Endothelial cell of umbilical vein (primary cell): ENCODE data around the gene MRPL41. TPM values are rescaled to one million over a fixed set of nuclear protein-coding genes. Genes with fewer than 3 reads are reported as not detected.
"Not testable (repeated sequence)": the region's sequence is repeated elsewhere in the genome, so short reads cannot be mapped to it uniquely, and the experiment has no call there.

Experiments
- BruUV-seq: library from RNA; stranded (reverse); fragments of 400-500 nt; replicated peaks from 2 replicates; lab custom pipeline; 2021; lab: Mats Ljungman, UMichigan
- CTCF ChIA-PET: fragments of 300-600, 350-600 bp; sonication (Branson Sonifier 250); formaldehyde crosslinking; loops from one replicate; lab custom pipeline; 2021; ENCODE audit warnings: antibody characterized with exemption, inconsistent platforms; lab: Charles Lee
- POLR2A ChIA-PET: fragments of 300-600, 350-600 bp; sonication (Branson Sonifier 250); formaldehyde crosslinking; loops from one replicate; lab custom pipeline; 2021; ENCODE audit warnings: antibody characterized with exemption, inconsistent platforms; lab: Charles Lee
- DNase-seq: peaks from one replicate; pipeline ENCODE4 v3.0.0-alpha.2; 2011; ENCODE audit warnings: low read depth, low spot score
- FAIRE-seq: peaks from 2 replicates; lab custom pipeline; 2011; peaks lifted over from hg19 to GRCh38; lab: Jason Lieb, UNC
- H2AFZ ChIP-seq: 2 replicates; pipeline ENCODE4 v1.6.0; 2012; ENCODE audit warnings: low read depth, low read length, control low read depth, inconsistent platforms
- H3K27ac ChIP-seq: 2 replicates; pipeline ENCODE4 v1.5.1; 2011; ENCODE audit warnings: low read depth, mild to moderate bottlenecking, control low read depth, low read length, moderate library complexity; ENCODE audit not compliant: insufficient read depth
- H3K27me3 ChIP-seq, 2 experiments: 2 replicates each; pipeline versions ENCODE4 v1.6.0 to v1.6.1; 2011; ENCODE audit warnings: low read length in 2 of 2, mixed read lengths in 1 of 2; ENCODE audit not compliant: control insufficient read depth in 2 of 2, insufficient read depth in 2 of 2
- H3K36me3 ChIP-seq, 2 experiments: 2 replicates in 1 of 2; 3 replicates in 1 of 2; pipeline ENCODE4 v1.5.1; 2011; ENCODE audit warnings: low read length in 2 of 2, mild to moderate bottlenecking in 1 of 2, moderate library complexity in 1 of 2; ENCODE audit not compliant: control insufficient read depth in 2 of 2, insufficient read depth in 2 of 2; ENCODE audit errors: extremely low read depth in 1 of 2
- H3K4me1 ChIP-seq: 3 replicates; pipeline ENCODE4 v1.5.1; 2011; ENCODE audit warnings: mild to moderate bottlenecking, low read length; ENCODE audit not compliant: control insufficient read depth, insufficient read depth; ENCODE audit errors: extremely low read depth
- H3K4me2 ChIP-seq: 2 replicates; pipeline ENCODE4 v1.6.1; 2011; ENCODE audit warnings: low read length, control low read depth, mixed read lengths; ENCODE audit not compliant: insufficient read depth
- H3K4me3 ChIP-seq, 3 experiments: fragments of 200-600 bp in 1 of 3; sonication (generic), shearing (Covaris generic) in 1 of 3; replicated peaks in 1 of 3; 2 replicates each; pipeline ENCODE4 v1.5.1; 2011 to 2016; ENCODE audit warnings: control low read depth in 3 of 3, low read length in 3 of 3, mild to moderate bottlenecking in 2 of 3, inconsistent platforms in 1 of 3, low read depth in 1 of 3, moderate library complexity in 1 of 3; ENCODE audit not compliant: insufficient read depth in 1 of 3
- H3K79me2 ChIP-seq: 2 replicates; pipeline ENCODE4 v1.6.0; 2012; ENCODE audit warnings: low read length, inconsistent platforms; ENCODE audit not compliant: control insufficient read depth, insufficient read depth
- H3K9ac ChIP-seq: replicated peaks from 2 replicates; pipeline ENCODE3; 2011; ENCODE audit warnings: low read length, control low read depth; ENCODE audit not compliant: insufficient read depth; ENCODE audit errors: extremely low read depth
- H3K9me1 ChIP-seq: replicated peaks from 3 replicates; pipeline ENCODE4 v1.6.0; 2011; ENCODE audit warnings: mild to moderate bottlenecking, low read length; ENCODE audit not compliant: control insufficient read depth, insufficient read depth; ENCODE audit errors: extremely low read depth
- H3K9me3 ChIP-seq: replicated peaks from 2 replicates; pipeline ENCODE4 v1.5.1; 2012; ENCODE audit warnings: low read length, inconsistent platforms; ENCODE audit not compliant: control insufficient read depth, insufficient read depth
- H4K20me1 ChIP-seq: replicated peaks from 2 replicates; pipeline ENCODE3; 2011; ENCODE audit warnings: mild to moderate bottlenecking, low read length; ENCODE audit not compliant: control insufficient read depth, insufficient read depth; ENCODE audit errors: extremely low read depth
- FOS ChIP-seq: IDR thresholded peaks from 2 replicates; pipeline ENCODE4 v1.6.1; 2011; ENCODE audit warnings: mild to moderate bottlenecking, low read length, moderate library complexity, borderline replicate concordance; ENCODE audit not compliant: insufficient read depth
- dilution Hi-C: fragments of 300-500 bp; cut with MboI; formaldehyde crosslinking; loops from one replicate; pipeline ENCODE4 v1.15.0; 2019; ENCODE audit warnings: low sequenced_read_pairs; ENCODE audit not compliant: extremely low pct_ligation_motif_present
- intact Hi-C: fragments of 100-400 bp; cut with micrococcal nuclease; formaldehyde crosslinking; loops from one replicate; pipeline ENCODE4 v1.10.0; 2022
- polyA plus RNA-seq, 4 experiments: library from polyadenylated mRNA; depleted of rRNA in 3 of 4; stranded (reverse) in 3 of 4; unstranded in 1 of 4; fragments of >200 nt; gene quantifications; 2 replicates each; pipeline versions ENCODE4 v1.2.1 to v1.2.3, GENCODE V29; 2011 to 2012; ENCODE audit warnings: missing spikeins in 1 of 4
- total RNA-seq: library from RNA; stranded (reverse); gene quantifications from 2 replicates; pipeline ENCODE4 v1.2.3, GENCODE V29; 2021

The MRPL41 gene
- total and polyA plus RNA-seq, 2 donors (not counting 3 experiments of a cell fraction or from before 2014, with no cell fraction given): 50.4 to 50.7 TPM

GRCh38 chr9:137535120-137535428 lies 16.6 kb upstream of the MRPL41 start:
- ChIA-PET CTCF (interaction anchor here (0.6 to 1.9 kb wide), 22 partner anchors 8 to 250 kb away, joined by 3 to 16 read pairs (median 5); partner anchors contain the start of genes DPH7, EXD3 and MRPL41), POLR2A (interaction anchor here (0.7 kb wide), 1 partner anchor 67 kb away, joined by 3 read pairs; no protein-coding TSS in a partner anchor)
- Histone ChIP-seq H3K9me1 (no peaks in the 10 kb centered on the region), H3K79me2 (no peaks in the 10 kb centered on the region), H3K9me3 (no peaks in the 10 kb centered on the region), H3K27me3 (no peaks in the 10 kb centered on the region), H3K4me1 (peaks cover 2% of the 10 kb centered on the region), H4K20me1 (no peaks in the 10 kb centered on the region), H3K36me3 (no peaks in the 10 kb centered on the region), H3K4me3 (no peak overlapping the region), H2AFZ (peak overlapping the region; percentile 87), H3K4me2 (no peak overlapping the region), H3K27ac (no peak overlapping the region), H3K9ac (no peak overlapping the region)
- dilution Hi-C loops (no loop called here), intact Hi-C loops (no loop called here)
- TF ChIP-seq FOS: no peak
- FAIRE-seq (no peak), DNase-seq (no peak)
- BruUV-seq: no TSS peak

DNA sequence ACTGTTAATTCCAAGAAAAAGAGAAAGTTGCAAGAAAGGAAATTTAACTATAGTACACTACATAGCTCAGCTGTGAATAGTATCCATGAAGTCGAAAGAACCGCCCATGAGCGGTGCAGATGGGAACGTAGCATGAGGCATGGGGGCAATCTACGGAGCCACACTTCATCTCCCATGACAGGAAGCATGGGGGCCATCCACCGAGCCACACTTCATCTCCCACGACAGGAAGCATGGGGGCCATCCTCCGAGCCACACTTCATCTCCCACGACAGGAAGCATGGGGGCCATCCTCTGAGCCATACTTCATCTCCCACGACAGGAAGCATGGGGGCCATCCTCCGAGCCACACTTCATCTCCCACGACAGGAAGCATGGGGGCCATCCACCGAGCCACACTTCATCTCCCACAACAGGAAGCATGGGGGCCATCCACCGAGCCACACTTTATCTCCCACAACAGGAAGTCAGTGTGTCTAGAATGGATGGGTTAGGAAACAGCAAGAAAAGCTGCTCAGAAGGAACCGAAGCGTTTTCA lies 15.0 kb upstream of the MRPL41 start:
- H3K9ac ChIP-seq, BruUV-seq, H3K36me3 ChIP-seq, H3K9me1 ChIP-seq, H3K9me3 ChIP-seq, H4K20me1 ChIP-seq, POLR2A ChIA-PET, H3K79me2 ChIP-seq, dilution Hi-C loops, DNase-seq, H3K4me3 ChIP-seq, intact Hi-C loops, H3K27ac ChIP-seq, H3K27me3 ChIP-seq, H3K4me1 ChIP-seq, H2AFZ ChIP-seq, H3K4me2 ChIP-seq, FAIRE-seq: not testable (repeated sequence)
- CTCF ChIA-PET: interaction anchor here (1.3 kb wide), 1 partner anchor 14 kb away, joined by 3 read pairs; no protein-coding TSS in a partner anchor
